GM11168 (cell line): Measurements from ENCODE around the gene FAIM2.

Experiments
- in situ Hi-C: fragments of 300-500 bp; cut with MboI; formaldehyde crosslinking; loops from one replicate; pipeline ENCODE4 v1.12.0; 2022; ENCODE audit warnings: low sequenced_read_pairs; ENCODE audit not compliant: unreplicated experiment

FAIM2 gene

DNA sequence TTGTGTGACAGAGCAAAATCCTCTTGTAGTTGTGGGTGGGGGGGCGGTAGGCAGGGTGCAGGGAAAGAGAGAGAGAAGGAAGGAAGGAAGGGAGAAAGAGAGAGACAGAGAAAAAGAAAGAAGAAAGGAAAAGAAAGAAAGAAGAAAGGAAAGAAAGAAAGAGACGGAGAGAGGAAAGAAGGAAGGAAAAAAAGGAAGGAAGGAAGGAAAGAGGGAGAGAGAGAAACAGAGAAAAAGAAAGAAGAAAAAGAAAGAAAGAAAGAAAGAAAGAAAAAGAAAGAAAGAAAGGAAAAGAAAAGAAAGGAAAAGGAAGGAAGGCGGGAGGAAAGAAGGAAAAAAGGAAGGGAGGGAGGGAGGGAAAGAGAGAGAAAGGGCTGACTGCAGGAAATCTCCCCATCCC lies 17.6 kb upstream of the FAIM2 start:
- in situ Hi-C loops = no loop called here

DNA sequence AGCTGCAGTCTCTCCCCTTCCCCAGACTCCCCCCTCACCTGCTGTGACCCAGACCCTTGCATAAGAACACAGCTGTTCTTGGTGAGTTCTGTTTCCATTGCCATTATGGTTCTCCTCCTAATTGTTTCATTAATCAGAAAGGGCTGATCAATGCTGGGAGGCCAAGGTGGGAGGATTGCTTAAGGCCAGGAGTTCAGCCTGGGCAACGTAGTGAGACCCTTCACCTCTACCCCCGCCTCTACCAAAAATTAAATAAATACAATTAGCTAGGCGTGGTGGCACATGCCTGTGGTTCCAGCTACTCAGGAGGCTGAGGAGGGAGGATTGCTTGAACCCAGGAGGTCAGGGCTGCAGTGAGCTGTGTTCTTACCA lies 17.2 kb upstream of the FAIM2 start:
- in situ Hi-C loops = no loop called here

DNA sequence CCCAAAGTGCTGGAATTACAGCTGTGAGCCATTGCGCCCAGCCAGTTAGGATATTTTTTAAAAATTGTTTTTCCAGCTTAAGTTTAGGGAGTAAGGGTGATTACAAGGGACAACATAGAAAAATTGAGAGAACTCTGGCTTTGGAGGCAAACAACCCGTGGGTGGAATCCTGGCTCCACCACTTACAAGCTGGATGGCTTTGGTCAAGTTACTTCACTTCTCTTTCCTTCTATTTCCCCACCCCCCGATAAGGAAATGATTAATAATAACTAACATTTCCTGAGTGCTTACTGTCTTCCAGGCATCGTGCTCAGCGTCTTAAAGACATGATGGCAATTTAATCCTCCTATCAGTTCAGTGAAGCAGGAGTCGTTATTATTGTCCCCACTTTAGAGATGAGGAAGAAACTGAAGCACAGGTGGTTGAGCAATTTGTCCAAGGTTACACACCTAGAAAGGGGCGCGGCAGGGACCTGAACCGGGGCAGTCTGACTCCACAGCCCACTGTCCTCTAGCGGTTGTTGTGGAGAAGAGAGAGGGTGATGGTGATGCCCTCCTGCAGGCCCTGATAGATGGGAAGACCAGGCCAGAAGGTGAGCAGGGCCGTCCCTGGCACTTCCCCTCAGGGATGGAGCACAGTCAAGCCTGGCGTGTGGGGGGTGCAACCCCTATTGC lies 16.7 kb upstream of the FAIM2 start:
- in situ Hi-C loops = no loop called here

DNA sequence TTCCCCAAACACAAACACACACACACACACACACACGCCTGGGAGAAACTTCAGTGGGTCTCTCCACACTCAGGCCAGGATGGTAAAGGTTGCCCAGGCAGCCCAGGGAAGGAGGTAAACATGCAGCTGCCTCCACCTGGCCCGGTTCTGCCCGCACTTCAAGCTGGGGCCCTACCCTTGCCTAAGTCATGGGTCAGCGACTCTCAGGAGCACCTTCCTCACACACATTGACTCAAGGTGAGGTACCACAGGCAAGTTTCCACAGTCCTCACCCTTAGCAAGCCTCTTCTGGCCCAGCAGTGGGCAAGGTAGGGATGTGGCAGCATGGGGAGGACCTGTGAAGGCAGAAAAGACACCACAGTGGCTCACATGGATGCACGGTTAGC lies 14.1 kb upstream of the FAIM2 start:
- in situ Hi-C loops = no loop called here

DNA sequence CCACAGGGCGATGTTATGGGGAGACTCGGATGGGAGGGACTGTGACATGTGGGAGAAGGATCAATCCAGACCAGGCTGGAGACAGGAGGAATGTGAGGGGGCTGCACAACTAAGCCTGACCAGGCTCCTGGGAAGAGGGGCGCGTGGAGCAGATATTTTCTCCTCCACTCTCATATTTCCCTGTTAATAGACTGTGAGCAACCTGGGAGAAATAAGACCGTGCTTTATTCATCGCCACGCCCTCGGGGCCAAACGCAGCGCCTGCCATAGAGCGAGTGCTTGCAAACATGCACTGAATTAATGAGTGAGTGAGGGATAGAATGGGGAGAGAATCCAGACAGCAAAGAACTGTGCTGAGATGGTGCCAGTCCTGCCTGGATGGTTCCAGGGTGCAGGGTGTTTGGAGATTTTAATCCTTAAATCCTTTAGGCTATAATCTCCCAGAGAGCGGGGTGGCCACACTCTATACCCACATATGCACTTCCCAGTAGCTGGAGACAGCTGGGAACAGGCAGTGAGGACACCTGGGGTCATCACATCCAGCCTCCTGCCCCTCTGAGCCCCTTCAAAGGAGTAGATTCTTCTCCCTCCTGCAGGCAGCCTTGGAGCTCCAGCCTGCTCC lies 13.6 kb upstream of the FAIM2 start:
- in situ Hi-C loops = no loop called here

DNA sequence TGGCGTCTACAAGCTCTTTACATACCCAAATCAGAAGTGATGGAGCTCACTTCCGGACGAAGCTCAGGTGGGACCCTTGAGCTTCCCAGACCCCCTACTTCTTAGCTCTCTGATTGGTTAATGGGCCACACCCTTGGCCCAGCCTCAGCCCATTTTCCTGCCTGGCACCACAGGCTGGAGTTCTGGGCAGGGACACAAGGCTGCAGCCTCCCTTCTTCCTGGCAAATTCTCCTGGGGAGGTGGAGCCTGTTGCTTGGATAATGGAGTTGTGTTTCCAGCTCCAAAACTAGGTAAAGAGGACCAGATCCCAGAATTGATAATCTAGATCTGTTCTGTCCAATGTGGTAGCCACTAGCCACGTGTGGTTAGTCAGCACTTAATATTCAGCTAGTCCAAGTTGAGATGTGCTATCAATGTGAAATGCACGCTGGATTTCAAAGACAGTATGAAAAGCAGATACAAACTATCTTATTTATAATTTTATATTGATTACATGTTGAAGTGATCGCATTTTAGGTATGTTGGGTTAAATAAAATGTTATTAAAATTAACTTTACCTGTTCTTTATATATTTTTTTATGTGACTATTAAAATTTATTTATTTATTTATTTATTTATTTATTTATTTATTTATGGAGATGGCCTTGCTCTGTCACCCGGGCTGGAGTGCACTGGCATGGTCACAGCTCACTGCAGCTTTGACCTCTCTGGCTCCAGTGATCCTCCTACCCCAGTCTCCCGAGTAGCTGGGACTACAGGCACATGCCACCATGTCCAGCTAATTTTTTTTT lies 12.6 kb upstream of the FAIM2 start:
- in situ Hi-C loops = no loop called here

DNA sequence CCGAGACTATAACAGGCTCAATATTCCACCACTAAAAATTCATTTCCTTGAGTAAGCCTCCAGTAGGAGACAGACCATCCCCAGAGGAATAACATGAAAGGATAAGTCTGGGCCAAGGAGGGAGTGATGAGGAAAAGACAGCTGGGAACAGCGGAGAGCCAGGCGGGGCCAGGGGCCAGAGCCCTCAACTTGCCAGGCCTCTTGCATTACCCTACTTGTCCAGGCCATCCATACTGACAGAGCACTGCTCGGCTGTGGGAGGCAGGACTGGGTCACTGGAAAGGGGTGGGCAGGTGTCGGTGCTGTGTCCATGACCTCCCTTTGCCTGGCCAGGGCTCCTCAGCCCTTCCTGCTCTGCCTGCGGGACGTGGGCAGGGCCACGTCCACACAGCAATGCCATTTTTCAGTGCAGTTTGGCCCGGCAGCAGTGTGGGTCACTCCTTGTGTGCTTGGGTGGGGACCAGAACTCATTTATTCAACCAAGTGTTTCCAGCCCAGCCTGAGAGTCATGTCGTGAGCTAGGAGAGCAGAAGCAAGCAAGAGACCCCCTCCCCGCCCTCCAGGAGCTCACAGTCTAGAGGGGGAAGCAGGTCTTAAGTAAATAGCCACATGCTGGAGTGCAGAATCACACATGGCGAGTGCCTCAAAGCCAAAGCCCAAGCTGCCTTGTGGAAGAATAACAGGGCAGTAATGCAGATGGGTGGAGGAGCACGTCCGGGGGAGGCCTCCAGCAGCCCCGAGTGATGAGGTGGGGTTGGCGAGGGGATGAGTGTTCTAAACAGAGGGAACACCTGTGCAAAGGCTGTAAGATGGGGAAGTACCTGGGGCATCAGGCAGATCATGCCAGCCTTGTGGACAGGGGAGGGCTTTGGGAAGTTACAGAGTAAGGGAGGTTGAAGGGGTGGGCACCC lies 8.9 kb upstream of the FAIM2 start:
- in situ Hi-C loops = no loop called here

DNA sequence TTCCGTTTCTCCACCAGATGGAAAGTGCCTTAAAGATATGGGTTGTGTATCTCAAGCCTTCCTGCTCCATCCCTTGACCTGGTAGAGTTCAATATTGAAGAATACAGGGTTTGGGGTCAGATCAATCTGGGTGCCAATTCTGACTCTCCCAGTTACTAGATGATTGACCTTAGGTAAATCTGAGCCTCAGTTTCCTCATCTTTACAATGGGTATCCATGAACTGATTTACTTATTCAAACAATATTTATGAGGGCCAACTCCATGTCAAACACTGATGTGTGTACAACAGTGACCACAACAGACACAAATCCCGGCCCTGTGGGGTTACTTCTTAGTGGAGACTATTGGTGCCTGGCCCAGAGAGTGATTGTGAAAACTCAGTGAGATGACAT lies 7.5 kb upstream of the FAIM2 start:
- in situ Hi-C loops = no loop called here

DNA sequence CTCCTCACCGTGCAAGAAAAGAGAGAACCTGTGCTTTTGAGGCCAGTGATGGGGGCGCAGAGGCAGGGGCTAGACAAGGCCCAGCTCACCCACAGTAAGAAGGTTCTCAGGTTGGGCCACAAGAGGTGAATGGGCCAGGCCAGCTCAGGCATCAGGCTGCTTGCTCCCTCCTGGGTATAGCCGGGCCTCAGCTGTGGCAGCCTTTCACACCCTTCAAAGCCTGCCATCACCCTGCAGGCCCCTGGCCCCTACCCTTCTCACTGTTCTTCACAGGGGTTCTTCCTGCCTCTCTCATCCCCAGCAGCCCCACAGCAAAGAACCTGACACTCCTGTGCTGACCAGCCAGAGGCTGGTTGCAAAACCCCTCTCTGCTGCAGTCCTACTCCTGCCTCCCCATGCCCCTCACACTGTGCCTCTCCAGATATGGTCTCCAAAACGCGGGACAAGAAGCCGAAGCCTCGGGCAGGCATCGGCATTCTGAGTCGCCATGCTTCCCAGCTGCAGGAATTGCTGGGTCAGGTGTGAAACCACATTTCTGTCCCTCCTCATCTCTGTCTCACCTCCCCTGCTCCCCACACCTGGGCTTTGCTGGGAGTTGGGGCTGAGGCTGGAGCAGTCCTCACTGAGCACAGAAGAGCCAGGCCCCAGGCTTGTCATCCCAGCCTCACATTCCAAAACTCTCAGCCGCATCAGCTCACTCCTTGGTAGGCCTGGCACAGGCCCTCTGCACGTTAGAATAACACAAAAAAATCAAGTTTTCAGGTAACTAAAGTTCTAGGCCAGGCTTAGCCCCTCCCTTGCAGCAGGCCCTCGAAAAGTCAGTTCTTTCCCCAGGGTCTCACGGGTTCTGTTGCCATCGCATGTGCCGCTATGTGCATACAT lies 6.9 kb upstream of the FAIM2 start:
- in situ Hi-C loops = no loop called here

DNA sequence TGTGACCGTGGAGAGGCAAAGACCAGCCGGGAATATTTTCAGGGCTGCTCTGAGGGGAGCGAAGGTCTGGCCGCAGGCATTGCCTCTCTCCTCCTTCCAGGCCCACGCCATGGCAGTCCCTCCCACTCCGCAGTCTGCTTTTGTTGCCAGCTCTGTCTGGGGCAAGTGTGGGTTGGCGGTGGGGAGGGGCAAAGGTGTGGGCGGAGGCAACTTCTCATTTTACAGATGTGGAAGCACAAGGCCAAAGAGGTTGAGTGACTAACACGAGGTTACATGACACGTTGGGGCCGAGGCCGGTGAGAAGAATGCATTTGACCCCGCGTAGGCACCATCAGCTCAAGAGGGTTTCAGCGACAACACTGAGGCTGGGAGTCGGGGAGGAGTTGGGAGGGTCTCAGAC lies 6.1 kb upstream of the FAIM2 start:
- in situ Hi-C loops = no loop called here

DNA sequence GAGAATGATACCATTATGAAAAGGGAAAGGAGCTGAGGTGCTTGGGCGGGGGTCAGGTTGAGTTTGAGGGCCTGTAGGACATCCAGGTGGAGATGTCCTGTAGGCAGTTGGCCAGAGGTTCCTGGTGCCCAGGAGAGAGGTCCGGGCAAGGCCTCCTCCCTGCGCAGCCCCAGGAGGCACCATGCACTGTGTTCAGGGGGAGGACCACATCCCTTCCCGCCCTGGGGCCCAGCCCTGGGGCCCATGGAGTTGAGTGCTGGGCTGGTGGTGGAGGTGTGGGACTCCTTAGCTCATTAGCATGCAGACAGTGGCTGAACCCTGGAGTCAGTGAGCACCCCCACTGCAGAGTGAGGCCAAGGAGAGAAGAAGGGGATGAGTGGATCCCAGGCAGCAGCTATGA lies 5.7 kb upstream of the FAIM2 start:
- in situ Hi-C loops = no loop called here

DNA sequence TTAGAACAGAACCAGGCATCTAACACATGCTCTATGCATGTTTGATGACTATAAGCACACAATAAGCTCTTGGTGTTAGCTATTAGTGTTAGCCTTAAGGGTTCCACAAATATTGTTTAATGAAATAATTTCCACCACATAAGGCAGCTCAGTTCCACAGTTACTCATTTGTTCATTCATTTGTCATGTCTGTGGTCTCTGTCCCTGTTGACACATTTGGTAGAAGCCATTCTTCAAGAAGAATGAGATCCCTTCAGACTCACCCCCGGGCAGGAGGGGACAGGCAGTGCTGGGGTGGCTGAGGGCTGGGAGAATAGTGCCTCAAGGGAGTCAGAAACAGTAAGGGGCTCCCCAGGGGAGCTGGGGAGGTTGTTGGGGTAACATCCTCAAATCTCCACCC lies 3.7 kb upstream of the FAIM2 start:
- in situ Hi-C loops = no loop called here

DNA sequence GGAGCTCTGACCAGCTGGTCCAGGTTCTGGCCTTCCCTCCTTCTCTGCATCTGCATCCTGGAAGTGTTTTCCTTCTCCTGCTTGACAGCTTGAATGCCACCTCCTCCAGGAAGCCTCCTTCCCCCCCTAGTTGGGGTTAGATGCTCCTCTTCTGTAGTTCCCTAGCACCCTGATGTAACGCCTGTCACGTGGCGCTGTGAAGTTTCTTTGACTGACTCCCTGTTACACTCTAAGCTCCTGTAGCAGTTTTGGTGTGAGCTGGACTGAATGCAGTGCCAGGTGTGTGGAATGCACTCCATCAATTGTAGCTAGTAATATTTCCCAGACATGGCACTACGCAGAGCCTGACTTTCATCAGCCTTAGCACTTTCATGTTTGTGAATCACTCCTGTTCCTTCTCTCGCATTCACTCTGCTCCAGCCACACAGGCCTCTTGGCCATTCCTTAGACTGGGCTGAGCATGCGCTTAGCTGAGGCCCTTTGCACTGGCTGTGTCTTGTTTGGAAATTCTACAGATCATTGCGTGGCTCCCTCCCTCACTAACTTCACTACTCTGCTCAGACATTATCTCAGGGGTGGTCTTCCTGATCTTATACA lies 2.1 kb upstream of the FAIM2 start:
- in situ Hi-C loops = no loop called here

DNA sequence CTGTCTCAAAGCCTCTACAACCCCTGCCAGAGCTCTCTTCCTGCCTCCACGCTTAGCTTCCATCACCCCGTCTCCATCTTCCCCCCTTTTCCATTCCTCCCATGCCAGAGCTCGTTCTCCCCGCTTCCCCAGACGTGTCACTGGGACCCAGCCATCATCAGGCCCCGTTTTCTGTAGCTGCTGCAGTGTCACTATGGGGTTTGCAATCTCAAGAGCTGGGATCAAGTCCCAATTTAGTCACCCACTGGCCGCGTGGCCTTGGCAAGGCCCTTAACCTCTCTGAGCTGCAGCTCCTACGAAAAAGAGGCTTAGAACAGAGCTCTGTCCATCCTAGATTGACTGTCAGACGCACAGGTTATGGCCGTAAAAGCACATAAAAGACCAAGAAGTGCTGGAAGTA lies 901 bp upstream of the FAIM2 start:
- in situ Hi-C loops = no loop called here

DNA sequence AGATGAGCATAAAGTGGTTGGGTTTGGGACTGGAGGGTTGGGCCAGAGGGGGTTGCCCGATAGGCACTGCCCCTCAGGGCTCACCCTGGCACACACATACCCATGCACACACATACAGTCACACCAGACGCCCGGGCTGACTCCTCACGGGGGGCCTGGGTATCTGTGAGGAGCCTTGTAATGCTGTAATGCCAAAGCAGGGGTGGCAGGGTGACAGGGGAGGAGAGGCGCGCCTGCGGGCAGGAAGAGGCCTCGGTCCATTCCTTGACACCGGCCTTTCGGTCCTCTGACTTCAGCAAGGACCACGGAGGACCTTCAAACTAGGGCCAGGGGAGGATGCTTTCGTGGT lies 375 bp downstream of the FAIM2 start:
- in situ Hi-C loops = no loop called here

DNA sequence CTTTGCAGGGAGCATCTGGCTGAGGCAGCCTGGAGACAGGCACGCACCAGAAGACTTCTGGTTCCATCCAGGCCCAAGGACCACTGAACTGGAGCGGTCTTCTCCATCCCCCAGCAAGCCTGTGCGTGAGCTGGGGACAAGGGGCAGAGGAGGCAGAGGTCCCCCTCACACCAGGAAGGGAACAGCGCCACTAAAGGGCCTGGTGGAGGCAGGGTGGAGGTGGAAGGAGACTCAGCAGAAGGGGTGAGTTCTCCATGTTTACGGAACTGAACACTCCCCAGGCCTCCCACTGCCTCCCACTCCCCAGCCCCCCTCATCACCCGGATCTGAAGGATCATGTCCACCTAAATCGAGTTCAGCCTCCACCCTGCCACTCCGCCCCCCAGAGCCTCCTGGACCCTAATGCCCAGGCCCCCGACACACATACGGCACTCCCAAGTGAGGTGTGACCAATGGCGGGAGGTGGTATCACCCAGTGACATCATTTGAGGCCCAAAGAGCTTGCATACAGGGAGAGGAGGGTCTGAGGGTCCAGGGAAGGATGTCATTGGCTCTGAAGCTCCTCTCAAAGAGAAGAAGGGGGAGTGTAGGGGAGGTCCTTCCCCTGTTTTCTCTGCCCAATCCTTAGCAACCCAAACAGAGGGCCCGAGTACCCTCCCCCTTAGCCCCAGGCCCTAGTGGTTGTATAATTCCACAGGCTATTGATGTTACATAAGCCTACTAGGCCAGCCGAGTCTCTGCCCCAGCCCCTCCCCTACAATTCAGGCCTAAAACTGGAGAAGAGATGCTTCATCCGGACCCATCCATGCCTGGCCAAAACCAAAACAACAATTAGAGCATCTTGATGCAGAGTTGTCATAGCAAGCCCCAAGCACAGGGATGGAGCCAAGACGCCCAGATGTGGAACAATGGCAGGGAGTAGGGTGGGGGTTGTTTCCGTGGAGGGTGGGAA lies 1.0 kb downstream of the FAIM2 start:
- in situ Hi-C loops = no loop called here

DNA sequence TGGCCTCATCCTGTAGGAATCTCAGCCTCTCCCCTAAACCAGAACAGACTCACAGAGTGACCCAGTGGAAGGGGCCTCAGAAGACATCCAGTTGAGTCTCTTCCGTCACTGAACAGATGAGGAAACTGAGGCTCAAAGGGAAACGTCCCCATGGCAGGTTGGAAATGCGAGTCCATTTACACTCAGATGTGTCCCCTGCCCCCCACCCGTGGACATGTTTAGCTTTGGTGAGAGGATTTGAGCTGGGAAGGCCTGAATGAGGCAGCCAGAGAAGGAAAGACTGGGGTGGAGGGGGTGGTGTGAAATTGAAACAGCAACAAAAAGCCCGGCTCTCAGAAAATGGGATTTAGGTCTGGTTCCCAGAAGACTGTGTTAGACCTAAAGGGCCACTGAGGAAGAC lies 1.7 kb downstream of the FAIM2 start:
- in situ Hi-C loops = no loop called here

DNA sequence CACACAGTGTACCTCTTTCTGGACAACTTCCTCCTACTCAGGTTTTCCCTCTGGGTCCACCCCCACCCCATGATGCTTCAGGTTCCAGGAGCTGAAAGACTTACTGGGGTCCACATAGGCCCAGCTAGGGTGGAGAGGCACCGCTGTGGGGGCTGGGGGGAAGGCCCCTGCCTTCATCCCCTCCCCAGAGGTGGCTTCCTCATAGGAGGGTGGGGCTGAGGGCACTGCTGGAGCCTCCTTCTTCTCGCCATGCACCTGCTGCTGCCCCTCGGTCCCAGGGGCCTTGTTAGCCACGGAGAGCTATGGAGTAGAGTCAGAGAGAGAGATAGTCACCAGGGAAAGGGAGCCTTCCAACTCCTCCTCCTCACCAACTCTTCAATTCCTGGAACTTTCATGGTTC lies 2.7 kb downstream of the FAIM2 start:
- in situ Hi-C loops = no loop called here
